Stimulated activated CD8-positive, alpha-beta memory T cell treated with anti-CD3 and anti-CD28 coated beads, Interleukin-15, amount 100 ng/mL, for 48 hours (primary cell): ENCODE results near the gene TRIM68.

Experiments used
- DNase-seq, 2 donors: peaks; one replicate each; pipeline ENCODE4 v3.0.0-alpha.2; 2020; ENCODE audit warnings: low read depth in 2 of 2

Gene TRIM68

DNA sequence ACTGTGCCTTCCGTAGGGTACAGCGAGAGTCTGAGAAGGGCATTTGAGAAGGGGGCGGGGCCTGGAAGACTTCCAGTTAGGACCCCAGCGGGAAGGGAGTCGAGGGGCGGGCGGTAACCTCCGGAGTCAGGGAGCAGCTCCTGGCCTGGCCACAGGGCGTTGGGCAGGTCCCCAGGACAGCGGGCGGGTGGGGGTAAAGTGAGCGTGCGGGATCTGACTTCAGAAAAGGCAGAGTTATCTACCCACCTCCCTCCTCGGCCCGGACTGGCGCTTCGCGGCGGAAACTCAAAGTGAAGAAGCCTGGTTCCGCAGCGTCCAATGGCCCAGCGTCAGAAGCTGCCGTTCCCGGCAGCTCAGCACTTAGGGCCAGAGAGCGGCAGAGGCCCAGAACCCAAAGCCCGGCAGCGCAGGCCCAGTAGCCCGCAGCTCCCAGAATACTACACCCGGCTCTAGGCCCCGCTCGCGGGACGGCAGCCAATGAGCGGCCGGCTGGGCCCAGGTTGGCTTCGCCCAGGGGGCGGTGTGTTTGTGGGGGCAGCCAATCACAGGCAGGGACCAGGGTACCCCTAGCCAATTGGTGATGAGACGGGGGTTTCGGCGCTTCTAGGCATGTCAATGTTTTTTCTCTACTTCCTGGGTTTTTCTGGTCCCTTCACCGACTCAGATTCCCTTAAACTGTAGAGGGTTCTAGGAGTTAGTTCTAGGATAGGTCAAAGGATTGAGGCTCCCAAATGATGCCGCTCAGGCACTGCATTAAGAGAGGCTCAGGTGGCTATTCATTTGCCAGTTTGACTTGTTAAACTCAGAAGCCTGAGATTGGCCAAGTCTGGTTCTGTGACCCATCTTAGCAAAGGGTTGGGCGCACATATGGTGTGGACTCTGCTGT, at the start of gene TRIM68:
Gene TRIM68, minus strand, starts transcription at position 451 of the 886 bp plus-strand sequence. CDS start 2,727 bp downstream, outside the sequence.
- peak; percentile 92 for DNase-seq

DNA sequence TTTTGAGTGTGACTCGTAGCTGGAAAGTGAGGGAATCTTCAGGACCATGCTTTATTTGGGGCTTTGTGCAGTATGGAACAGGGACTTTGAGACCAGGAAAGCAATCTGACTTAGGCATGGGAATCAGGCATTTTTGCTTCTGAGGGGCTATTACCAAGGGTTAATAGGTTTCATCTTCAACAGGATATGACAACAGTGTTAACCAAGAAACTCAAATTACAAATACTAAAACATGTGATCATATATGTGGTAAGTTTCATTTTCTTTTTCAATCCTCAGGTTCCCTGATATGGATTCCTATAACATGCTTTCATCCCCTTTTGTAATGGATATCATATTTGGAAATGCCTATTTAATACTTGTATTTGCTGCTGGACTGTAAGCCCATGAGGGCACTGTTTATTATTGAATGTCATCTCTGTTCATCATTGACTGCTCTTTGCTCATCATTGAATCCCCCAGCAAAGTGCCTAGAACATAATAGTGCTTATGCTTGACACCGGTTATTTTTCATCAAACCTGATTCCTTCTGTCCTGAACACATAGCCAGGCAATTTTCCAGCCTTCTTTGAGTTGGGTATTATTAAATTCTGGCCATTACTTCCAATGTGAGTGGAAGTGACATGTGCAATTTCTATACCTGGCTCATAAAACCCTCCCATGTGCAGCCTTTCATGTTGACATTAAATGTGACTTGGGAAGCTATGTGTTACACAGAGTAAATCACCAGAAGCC, 46.8 kb upstream of the TRIM68 start:
- no peak for DNase-seq

DNA sequence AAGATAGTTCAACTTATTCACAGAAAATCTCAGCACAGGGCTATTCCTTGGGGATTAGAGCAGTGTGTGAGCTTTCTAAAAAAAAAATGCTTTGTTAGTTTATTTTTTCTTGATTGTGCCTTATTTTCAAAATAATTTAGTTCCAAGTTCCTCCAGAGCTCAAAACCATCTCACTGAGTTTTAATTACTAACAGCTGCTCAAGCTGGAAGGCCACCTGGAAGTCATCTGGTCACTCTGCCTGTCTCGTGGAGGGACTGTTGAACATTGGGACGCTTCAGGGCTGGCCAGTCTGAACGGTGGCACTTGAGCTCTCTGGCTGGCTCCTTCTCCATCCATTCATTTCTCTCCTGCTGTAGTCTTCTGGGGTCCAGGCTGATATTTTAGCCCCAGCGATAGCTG, 39.7 kb upstream of the TRIM68 start:
- DNase-seq = no peak

GRCh38 chr11:4645974-4646373, 37.9 kb upstream of the TRIM68 start:
- no peak for DNase-seq

- no peak for DNase-seq
Observed at GRCh38 chr11:4644233-4644632, 36.2 kb upstream of the TRIM68 start.

GRCh38 chr11:4643682-4644081, 35.7 kb upstream of the TRIM68 start, which contains the start of gene OR51E1:
TSS of gene OR51E1 (plus strand) at chr11:4643982. CDS start at chr11:4652527, 8,545 bp downstream.
- no peak for DNase-seq

DNA sequence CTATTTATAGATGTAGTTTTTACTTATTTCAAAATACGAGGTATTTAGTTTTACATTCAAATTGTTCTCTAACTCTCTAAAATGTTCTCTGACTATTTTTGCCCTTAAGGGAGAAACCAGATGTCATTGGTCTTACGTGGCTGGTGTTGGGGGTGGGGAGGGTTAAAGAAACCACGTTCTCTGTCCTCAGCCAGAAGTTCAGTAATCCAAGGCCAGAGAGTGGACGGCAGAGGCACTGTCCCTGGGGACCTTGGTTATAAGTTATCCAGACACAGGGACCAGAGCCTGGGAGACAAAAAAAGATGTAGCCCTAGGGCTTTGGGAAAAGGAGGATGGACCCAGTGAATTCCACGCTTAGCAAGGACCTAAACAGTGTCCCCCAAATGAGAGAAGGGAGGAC, 35.0 kb upstream of the TRIM68 start:
- DNase-seq = no peak

DNA sequence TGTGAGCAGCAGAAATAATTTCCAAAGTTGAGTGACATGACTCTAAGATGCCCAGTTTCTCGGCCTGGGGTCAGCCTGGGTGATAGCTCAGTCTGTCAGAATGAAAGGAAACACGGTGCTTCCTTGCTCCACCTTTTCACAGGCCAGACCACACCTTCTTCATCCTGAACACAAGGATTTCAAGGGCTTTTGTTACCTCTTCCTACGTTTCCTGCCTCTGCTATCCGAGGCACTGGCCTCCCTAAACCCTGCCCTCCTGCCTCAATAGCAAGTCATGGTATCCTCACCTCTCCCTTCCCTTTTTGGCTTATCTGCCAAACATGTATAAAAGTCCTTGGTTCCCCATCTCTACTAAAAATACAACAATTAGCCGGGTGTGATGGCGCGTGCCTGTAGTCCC, 34.0 kb upstream of the TRIM68 start:
- DNase-seq = no peak

DNA sequence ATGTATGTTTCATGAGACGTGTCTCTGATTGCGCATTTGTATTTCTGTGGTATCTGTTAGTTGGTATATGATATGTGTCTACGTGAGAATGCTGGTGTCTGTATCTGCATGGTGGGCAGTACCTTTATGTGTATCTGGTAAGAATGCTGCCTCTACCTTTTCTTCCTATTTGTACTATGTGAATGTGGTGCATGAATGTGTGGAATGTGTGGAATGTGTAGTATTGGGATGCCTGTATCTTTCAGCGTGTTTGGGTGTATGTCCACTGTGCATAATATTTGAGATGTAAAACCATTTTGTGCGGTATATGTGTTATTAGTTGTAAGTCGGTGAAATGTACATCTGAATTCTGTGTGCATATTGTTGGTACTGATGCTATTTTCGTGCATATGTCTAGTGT, 33.5 kb upstream of the TRIM68 start:
- no peak for DNase-seq

- no peak for DNase-seq
Observed at GRCh38 chr11:4639931-4640330, 31.9 kb upstream of the TRIM68 start.

- no peak for DNase-seq
Observed at GRCh38 chr11:4637662-4638047, 29.6 kb upstream of the TRIM68 start.

- DNase-seq = peak; percentile 28 to 36
Observed at GRCh38 chr11:4636962-4637661, 29.1 kb upstream of the TRIM68 start, which contains the start of gene OR51D1. TSS of gene OR51D1 (plus strand) at chr11:4637477. CDS start at chr11:4639791, 2,314 bp downstream.

DNA sequence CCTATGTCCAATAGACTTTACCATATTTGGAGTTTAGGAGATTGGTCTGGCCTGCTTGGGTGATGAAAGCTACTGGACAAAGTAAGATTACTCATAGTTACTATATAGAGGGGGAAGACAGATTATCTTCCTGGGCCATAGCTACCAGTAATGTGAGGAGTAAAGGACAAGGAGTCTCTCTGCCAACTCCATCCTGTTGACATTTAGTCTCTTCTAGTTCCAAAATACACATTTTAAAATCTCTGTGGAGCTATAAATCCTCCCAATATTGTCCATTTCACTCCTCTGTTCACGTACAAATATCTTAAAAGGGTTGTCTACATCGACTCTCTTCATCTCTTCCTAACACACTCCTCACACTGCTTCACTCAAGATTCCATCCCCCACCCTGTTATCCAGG, 28.1 kb upstream of the TRIM68 start:
- no peak for DNase-seq

GRCh38 chr11:4626207-4627099, 18.4 kb upstream of the TRIM68 start:
- no peak for DNase-seq

DNA sequence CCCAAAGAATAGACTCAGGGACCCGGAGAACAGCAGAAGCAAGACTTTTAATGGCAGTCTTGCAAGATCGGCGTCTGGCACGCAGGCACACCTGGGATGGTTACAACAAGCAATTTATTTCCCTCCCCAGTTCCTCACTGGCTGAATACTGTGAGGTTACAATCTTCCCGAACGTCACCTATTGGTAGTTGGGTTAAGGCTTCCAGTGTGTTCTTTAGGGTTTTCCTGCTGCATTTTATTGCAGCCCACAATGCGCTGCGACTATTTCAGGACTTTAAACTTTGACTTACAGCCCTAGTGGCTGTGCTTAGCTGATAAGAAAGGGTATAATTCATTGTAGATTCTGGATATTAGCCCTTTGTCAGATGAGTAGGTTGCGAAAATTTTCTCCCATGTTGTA, 11.5 kb upstream of the TRIM68 start:
- no peak for DNase-seq

- no peak for DNase-seq
Observed at GRCh38 chr11:4615856-4616444, 7.9 kb upstream of the TRIM68 start.

DNA sequence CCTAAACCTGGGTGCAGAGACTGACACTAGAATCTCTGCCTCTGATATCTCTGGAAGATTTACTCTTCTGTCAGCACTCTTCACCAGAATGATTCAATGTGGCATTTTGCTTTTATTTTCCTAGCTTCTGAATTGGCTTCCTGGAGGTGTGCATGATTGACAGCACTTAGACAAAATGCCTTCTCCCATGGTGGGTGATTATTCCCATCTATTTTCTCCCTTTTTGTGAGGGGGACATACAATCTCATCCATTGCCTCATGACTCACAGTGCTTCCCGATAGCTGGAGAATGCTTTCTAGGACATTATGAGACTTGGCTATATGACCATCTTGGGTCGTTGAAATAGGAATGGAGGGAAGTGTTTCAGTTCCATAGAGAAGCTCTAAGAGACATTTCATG, 4.0 kb upstream of the TRIM68 start:
- DNase-seq = no peak

GRCh38 chr11:4610258-4610935, 2.4 kb upstream of the TRIM68 start:
- no peak for DNase-seq

DNA sequence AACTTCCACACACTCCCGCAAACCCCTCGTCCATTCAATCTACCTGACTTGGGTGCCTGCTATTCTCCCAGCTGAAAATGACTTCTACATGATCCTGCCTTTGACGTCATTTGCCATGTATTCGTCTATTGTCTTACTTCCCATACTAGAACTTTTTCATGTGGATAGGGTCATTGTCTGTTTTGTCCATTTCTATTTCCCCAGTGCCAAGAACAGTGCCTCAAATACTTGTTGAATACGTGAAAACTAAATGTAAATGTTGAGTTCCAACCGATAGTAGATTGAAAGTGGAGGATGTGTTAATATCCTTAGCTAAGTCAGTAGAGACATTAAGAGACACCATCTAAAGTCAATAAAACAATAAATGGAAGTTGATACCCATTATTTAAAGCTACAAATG, 935 bp downstream of the TRIM68 start:
- no peak for DNase-seq
